GM21825 (cell line): ENCODE measurements around the gene ENTPD6.
"Not testable (repeated sequence)": the region's sequence is repeated elsewhere in the genome, so short reads cannot be mapped to it uniquely, and the experiment has no call there.

Source experiments
- ATAC-seq: cut with Tn5 transposase; IDR thresholded peaks from one replicate; pipeline ENCODE4 v1.9.1; 2021; ENCODE audit warnings: mild to moderate bottlenecking, moderate library complexity; ENCODE audit not compliant: unreplicated experiment

ENTPD6 gene

DNA sequence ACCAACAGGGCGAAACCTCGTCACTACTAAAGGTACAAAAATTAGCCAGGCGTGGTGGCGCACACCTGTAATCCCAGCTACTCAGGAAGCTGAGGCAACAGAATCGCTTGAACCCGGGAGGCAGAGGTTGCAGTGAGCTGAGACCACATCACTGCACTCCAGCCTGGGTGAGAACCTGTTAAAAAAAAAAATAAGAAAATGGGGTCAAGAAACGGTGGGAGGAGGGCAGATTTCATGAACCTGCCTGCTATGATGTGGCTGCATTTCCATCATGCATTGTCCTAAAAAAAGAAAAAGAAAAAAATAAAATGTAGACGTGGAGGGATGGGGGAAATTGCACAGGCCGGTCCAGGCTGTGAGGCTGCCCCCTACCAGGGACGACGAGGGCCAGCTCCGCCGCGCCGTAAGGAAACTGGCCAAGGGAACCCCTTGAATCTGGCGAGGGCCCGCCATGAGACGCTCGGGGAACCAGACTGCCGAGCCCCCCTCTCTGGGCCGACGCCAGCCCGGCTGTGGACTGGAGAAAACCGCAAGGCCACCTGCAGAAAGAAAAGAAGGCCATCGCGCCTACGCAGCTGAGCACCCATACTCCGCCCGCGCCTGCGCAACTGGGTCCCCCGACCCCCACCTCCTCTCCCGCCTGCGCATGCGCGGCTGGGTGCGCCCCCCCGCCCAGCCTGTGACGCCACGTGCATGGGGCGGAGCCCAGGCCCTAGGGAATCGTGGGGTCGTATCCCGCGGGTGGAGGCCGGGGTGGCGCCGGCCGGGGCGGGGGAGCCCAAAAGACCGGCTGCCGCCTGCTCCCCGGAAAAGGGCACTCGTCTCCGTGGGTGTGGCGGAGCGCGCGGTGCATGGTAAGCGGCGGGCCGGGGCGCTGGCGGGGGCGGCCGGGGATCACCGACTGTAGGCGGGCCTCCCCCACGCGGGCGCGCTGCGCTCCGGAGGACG, at the start of gene ENTPD6:
Gene ENTPD6, plus strand, starts transcription at position 699 of the 948 bp plus-strand sequence. CDS start 10,825 bp downstream, outside the sequence.
- peak; percentile 74 for ATAC-seq

- ATAC-seq = no peak
These were observed 48.5 kb upstream of the ENTPD6 start for GRCh38 chr20:25146976-25147375.

- ATAC-seq = no peak
These were observed 47.8 kb upstream of the ENTPD6 start for GRCh38 chr20:25147716-25148115.

DNA sequence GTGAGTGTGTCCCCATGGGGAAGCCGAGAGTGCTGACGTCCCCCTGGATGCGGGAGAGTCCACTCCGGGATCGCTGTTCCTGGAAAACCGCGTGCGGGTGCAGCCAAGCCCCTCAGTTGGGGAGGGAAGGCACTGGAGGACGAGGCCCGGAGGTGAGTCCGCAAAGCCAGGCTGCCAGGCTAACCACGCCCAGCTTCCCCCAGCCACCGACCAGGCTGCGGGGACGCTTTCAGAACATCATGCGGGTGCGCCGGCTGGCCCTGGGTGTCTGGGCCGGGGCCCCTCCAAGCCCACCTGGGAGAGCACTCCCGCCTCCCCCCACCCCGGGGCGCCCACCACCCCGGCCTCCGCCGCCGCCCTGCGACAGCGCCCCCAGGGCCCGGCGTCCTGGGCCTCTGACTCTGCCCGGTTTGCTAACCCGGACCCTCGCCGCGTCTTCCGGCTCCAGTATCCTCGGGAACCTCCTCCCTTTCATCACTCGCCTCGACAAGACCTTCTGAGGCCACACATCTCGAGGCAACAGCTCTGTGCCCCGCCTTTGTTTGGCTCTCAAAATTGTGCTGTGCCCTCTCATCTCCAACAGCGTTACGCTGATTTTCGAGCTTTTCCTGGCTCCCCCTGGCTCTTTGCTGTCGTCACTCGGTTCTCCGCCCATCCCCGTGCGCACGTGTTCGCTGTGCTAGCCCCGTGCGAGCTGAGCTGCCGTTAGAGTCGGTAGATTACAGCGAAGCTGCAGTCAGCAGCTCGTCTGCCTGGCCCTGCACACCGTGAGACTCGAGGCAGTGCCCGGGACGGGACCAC, 47.1 kb upstream of the ENTPD6 start:
- no peak for ATAC-seq

GRCh38 chr20:25148982-25149846, 46.3 kb upstream of the ENTPD6 start:
- no peak for ATAC-seq

DNA sequence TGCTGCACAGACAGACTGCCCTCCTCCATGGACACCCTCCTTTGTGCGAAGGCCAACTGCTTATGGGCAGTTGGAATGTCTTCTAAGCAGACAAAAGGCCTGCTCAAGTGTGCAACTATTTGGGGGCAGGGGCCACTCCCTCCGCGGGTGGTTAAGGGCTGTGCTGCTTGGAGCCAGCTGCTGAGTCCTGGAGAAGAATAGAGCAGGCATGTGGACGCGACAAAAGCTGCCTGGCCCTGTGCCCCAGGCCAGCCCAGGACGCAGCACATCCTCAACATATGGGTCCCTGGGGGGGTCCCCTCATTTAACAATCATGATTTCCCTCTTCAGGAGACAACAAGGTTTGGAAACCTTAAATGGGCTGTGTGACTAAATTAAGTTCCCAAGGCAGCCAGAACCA, 45.5 kb upstream of the ENTPD6 start:
- ATAC-seq = no peak

DNA sequence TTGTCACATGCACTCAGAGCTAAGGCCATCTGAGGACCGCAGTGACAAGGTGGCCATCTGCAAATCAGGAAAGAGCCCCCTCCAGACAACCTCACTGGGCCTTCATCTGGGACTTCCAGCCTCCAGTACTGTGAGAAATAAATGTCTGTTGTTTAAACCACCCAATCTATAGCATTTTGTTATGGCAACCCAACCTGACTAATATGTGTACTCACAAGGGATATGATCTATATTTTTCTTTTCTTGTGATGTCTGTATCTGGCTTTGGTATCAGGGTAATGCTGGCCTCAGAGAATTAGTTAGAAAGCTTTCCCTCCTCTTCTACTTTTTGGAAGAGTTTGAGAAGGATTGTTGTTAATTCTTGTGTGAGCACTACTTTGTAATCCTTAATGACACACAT, 37.5 kb upstream of the ENTPD6 start:
- ATAC-seq = no peak

- ATAC-seq = no peak
These were observed 35.0 kb upstream of the ENTPD6 start for GRCh38 chr20:25160467-25160866.

DNA sequence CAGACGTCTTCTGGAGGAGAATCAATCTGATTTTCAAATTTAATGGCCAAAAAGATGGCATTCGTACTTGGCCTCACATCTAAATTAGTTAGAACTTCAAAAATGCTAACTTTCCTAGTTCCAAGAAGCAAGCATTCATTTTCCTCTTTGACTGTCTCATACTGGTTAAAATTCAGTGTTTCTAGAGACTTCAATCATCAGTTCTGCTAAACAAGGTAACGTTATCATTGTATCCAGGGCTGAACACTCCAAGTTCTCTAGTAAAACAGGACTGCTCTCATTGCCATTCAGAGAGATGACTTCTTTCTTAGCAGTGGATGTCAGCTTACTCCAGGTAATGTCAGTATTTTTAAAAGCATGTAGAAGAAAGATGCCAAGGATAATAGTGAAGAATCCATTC, 34.6 kb upstream of the ENTPD6 start:
- ATAC-seq = no peak

- no peak for ATAC-seq
These were observed 30.4 kb upstream of the ENTPD6 start for GRCh38 chr20:25165128-25165527.

DNA sequence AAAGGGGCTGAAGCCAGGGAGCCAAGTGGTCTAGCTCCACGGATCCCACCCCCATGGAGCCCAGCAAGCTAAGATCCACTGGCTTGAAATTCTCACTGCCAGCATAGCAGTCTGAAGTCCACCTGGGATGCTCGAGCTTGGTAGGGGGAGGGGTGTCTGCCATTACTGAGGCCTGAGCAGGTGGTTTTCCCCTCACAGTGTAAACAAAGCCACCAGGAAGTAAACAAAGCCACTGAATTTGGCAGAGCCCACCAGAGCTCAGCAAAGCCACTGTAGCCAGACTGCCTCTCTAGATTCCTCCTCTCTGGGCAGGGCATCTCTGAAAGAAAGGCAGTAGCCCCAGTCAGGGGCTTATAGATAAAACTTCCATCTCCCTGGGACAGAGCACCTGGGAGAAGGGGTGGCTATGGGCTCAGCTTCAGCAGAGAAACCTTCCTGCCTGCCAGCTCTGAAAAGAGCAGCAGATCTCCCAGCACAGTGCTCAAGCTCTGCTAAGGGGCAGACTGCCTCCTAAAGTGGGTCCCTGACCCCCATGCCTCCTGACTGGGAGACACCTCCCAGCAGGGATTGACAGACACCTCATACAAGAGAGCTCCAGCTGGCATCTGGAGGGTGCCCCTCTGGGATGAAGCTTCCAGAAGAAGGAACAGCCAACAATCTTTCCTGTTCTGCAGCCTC, 29.3 kb upstream of the ENTPD6 start:
- not testable (repeated sequence) for ATAC-seq

GRCh38 chr20:25173321-25173720, 22.2 kb upstream of the ENTPD6 start:
- no peak for ATAC-seq

- ATAC-seq = no peak
These were observed 21.6 kb upstream of the ENTPD6 start for GRCh38 chr20:25173886-25174308.

- no peak for ATAC-seq
These were observed 19.3 kb upstream of the ENTPD6 start for GRCh38 chr20:25176184-25176583.

GRCh38 chr20:25177890-25178321, 17.6 kb upstream of the ENTPD6 start:
- no peak for ATAC-seq

DNA sequence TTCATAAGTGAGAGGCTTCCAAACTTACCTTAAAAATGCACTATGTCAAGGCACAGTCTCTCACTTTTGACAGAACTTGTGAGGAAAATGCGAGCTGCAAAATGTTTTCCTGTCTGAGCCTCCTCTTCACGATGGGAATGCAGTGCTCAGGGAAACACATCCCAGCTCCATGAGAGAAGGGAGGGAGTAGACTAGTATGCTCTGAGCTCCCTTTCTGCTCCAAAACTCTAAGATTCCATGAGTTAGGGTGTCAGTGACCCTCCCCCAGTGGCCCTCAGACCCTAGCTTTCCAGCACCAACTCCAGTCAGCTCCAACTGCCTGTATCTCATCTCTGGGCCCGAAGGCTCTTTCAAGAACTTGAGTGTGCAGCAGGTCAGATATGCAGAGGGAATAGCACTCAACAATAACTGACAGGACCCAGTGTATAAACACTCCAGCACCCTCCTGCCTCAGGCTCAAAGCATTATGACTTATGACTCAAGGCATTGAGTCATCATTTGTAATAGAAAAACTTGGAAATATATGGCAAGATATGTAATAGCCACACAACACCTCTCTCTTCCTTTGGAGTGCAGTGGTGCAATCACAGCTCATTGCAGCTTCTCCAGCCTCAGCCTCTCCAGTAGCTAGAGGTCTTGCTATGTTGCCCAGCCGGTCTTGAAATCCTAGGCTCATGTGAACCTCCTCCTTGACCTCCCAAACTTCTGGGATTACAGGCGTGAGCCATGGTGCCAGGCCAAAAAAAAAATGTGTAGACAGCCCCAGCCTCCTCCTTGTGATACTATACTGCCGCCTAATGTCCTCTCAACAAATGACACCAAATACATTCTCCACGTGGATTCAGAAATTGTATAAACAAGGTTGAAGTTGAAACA, 16.7 kb upstream of the ENTPD6 start:
- ATAC-seq = no peak

DNA sequence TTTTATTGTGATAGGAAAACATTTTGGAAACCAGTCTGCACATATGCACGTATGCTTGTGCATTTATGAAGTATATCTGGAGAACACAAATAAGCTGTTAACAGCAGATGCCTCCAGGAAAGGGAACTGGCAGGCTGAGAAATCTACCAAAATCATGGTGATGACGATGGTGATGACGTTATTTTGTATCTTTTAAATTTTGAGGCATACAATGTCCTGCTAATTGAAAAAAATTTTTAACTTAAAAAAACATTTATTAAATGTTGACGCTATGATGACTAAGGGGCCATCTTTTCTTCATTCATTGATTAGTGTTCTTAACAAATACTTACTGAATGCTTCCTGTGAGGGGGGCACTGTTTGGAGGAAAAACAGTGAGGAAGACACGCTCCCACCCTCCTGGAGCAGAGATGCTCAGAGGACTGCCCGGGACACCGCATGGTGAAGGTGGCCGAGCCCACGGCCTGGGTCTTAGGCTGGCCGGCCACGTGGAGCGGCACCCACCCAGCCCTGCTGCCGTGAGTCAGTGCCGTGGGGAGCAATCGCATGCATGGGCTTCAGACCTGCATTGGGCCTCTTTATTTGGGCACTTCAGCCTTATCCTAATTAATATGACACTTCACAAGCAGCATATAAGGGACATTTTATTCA, 15.9 kb upstream of the ENTPD6 start:
- ATAC-seq = no peak

- ATAC-seq = not testable (repeated sequence)
These were observed 11.1 kb upstream of the ENTPD6 start for GRCh38 chr20:25184391-25184790.

DNA sequence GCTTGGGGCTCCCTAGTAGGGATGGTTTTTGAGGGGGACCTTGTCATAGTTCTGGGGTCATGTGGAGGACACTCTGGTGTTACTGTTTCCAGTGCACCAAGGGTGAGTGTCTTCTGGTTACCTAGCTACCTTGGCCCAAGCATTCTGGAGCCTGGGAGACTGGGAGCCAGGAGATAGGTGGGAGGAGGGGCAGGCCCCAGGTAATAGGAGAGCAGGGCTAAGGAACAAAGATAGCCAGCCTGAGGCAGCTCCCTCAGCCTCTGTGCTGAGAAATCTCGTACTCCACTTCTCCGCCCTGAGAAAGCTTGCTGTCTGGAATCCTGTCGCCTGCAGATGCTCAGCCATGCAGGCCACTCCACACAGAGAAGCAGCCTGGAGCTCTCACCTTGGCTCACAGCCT, 8.3 kb upstream of the ENTPD6 start:
- no peak for ATAC-seq
